H1 (cell line): ENCODE results near the gene MEIOB. TPM values are rescaled to one million over a fixed set of nuclear protein-coding genes. Genes with fewer than 3 reads are reported as not detected.

Experiments used
- CTCF ChIA-PET: fragments of 300-600 bp; sonication (Branson Sonifier 250); formaldehyde crosslinking; loops from one replicate; lab custom pipeline; 2021; ENCODE audit not compliant: partially characterized antibody; lab: Charles Lee
- POLR2A ChIA-PET: fragments of 300-600 bp; sonication (Branson Sonifier 250); formaldehyde crosslinking; loops from one replicate; lab custom pipeline; 2021; ENCODE audit warnings: inconsistent platforms; ENCODE audit not compliant: partially characterized antibody; lab: Charles Lee
- DNase-seq, 2 experiments: peaks; one replicate each; pipeline versions ENCODE4 v3.0.0 to v3.0.0-alpha.2; 2010 to 2022; ENCODE audit warnings: low spot score in 2 of 2, low read depth in 1 of 2, mixed read lengths in 1 of 2
- FAIRE-seq: peaks from 2 replicates; lab custom pipeline; 2011; peaks lifted over from hg19 to GRCh38; lab: Jason Lieb, UNC
- H2AFZ ChIP-seq: 2 replicates; pipeline ENCODE4 v1.8.1; 2012; ENCODE audit warnings: low read length, inconsistent platforms
- H2AK5ac ChIP-seq: 2 replicates; pipeline ENCODE4 v1.6.1; 2013; ENCODE audit warnings: low read depth, low read length
- H2BK120ac ChIP-seq: replicated peaks from 2 replicates; pipeline ENCODE3; 2013; ENCODE audit warnings: low read depth, low read length, inconsistent platforms
- H2BK12ac ChIP-seq: 2 replicates; pipeline ENCODE4 v1.6.1; 2013; ENCODE audit warnings: low read depth, low read length
- H2BK15ac ChIP-seq: 2 replicates; pipeline ENCODE4 v1.6.1; 2013; ENCODE audit warnings: low read length
- H2BK20ac ChIP-seq: 2 replicates; pipeline ENCODE4 v1.6.1; 2013; ENCODE audit warnings: low read length
- H2BK5ac ChIP-seq: 2 replicates; pipeline ENCODE4 v1.6.1; 2013; ENCODE audit warnings: low read depth, low read length
- H3K14ac ChIP-seq: 2 replicates; pipeline ENCODE4 v1.6.1; 2013; ENCODE audit warnings: inconsistent platforms; ENCODE audit not compliant: insufficient read length
- H3K18ac ChIP-seq: 2 replicates; pipeline ENCODE4 v1.6.1; 2013; ENCODE audit warnings: low read length; ENCODE audit errors: extremely low read depth
- H3K23ac ChIP-seq: 2 replicates; pipeline ENCODE4 v1.6.1; 2013; ENCODE audit warnings: inconsistent platforms; ENCODE audit not compliant: insufficient read length
- H3K23me2 ChIP-seq: 2 replicates; pipeline ENCODE4 v1.6.1; 2013; ENCODE audit warnings: low read depth, low read length
- H3K27ac ChIP-seq: 2 replicates; pipeline ENCODE4 v1.6.1; 2011; ENCODE audit warnings: low read depth, low read length, inconsistent platforms
- H3K27me3 ChIP-seq, 4 experiments: replicated peaks in 1 of 4; 1 replicate in 1 of 4; 2 replicates in 3 of 4; pipeline versions ENCODE4 v1.6.1 to v1.8.1; 2011 to 2013; ENCODE audit warnings: low read length in 3 of 4, mild to moderate bottlenecking in 3 of 4, inconsistent platforms in 2 of 4, mixed read lengths in 2 of 4, moderate library complexity in 1 of 4; ENCODE audit not compliant: control insufficient read depth in 3 of 4, insufficient read depth in 3 of 4; ENCODE audit errors: extremely low read depth in 1 of 4
- H3K36me3 ChIP-seq, 4 experiments: 2 replicates each; pipeline versions ENCODE4 v1.6.1 to v1.8.1; 2011 to 2013; ENCODE audit warnings: mild to moderate bottlenecking in 4 of 4, low read length in 3 of 4, moderate library complexity in 2 of 4, control low read depth in 1 of 4, inconsistent platforms in 1 of 4; ENCODE audit not compliant: insufficient read depth in 4 of 4, control insufficient read depth in 2 of 4
- H3K4ac ChIP-seq: replicated peaks from 2 replicates; pipeline ENCODE3; 2013; ENCODE audit warnings: low read length, low read depth, mixed read lengths, inconsistent platforms; ENCODE audit not compliant: insufficient read length
- H3K4me1 ChIP-seq, 4 experiments: replicated peaks in 1 of 4; 1 replicate in 1 of 4; 2 replicates in 3 of 4; pipeline versions ENCODE4 v1.6.1 to v1.8.1; 2011 to 2013; ENCODE audit warnings: low read length in 3 of 4, inconsistent platforms in 2 of 4, mixed read lengths in 1 of 4; ENCODE audit not compliant: insufficient read depth in 4 of 4, control insufficient read depth in 3 of 4
- H3K4me2 ChIP-seq, 2 experiments: 2 replicates each; pipeline versions ENCODE4 v1.6.1 to v1.8.1; 2011 to 2013; ENCODE audit warnings: low read depth in 2 of 2, low read length in 2 of 2, control low read depth in 1 of 2, inconsistent platforms in 1 of 2, mild to moderate bottlenecking in 1 of 2; ENCODE audit not compliant: insufficient read depth in 1 of 2
- H3K4me3 ChIP-seq, 4 experiments: fragments of 200-600, 300-600 bp in 1 of 4; sonication (generic), shearing (Covaris generic), sonication (Bioruptor Twin) in 1 of 4; 2 replicates each; pipeline versions ENCODE4 v1.5.1 to v1.8.1; 2011 to 2016; ENCODE audit warnings: low read length in 4 of 4, low read depth in 3 of 4, control low read depth in 2 of 4, inconsistent platforms in 2 of 4, mild to moderate bottlenecking in 2 of 4, mixed read lengths in 1 of 4, moderate library complexity in 1 of 4; ENCODE audit not compliant: insufficient read depth in 2 of 4; ENCODE audit errors: extremely low read depth in 1 of 4
- H3K56ac ChIP-seq: replicated peaks from 2 replicates; pipeline ENCODE3; 2013; ENCODE audit warnings: low read depth, mild to moderate bottlenecking, mixed read lengths, low read length, inconsistent platforms; ENCODE audit not compliant: insufficient read length
- H3K79me1 ChIP-seq: 2 replicates; pipeline ENCODE4 v1.6.1; 2013; ENCODE audit warnings: low read depth, low read length, control low read depth
- H3K79me2 ChIP-seq, 2 experiments: 2 replicates each; pipeline versions ENCODE4 v1.6.1 to v1.8.1; 2012 to 2013; ENCODE audit warnings: low read length in 2 of 2, mild to moderate bottlenecking in 2 of 2, inconsistent platforms in 1 of 2; ENCODE audit not compliant: insufficient read depth in 2 of 2, control insufficient read depth in 1 of 2
- H3K9ac ChIP-seq, 4 experiments: replicated peaks in 1 of 4; 1 replicate in 1 of 4; 2 replicates in 3 of 4; pipeline versions ENCODE4 v1.6.1 to v1.8.1; 2011 to 2013; ENCODE audit warnings: low read depth in 3 of 4, low read length in 3 of 4, control low read depth in 2 of 4, mild to moderate bottlenecking in 2 of 4, moderate library complexity in 2 of 4, inconsistent platforms in 1 of 4; ENCODE audit errors: extremely low read depth in 1 of 4
- H3K9me3 ChIP-seq, 2 experiments: 2 replicates each; pipeline versions ENCODE4 v1.6.1 to v1.8.1; 2012 to 2013; ENCODE audit warnings: mild to moderate bottlenecking in 2 of 2, moderate library complexity in 2 of 2, control low read depth in 1 of 2, inconsistent platforms in 1 of 2, low read depth in 1 of 2, low read length in 1 of 2, mixed read lengths in 1 of 2; ENCODE audit not compliant: insufficient read depth in 2 of 2
- H4K20me1 ChIP-seq, 2 experiments: replicated peaks in 1 of 2; 2 replicates each; pipeline versions ENCODE3 to v1.8.1; 2011 to 2013; ENCODE audit warnings: inconsistent platforms in 2 of 2, low read length in 2 of 2, mild to moderate bottlenecking in 1 of 2; ENCODE audit not compliant: insufficient read depth in 2 of 2, control insufficient read depth in 1 of 2
- H4K5ac ChIP-seq: 2 replicates; pipeline ENCODE4 v1.6.1; 2013; ENCODE audit warnings: low read length, low read depth, mixed read lengths, inconsistent platforms; ENCODE audit not compliant: insufficient read length
- H4K8ac ChIP-seq: 2 replicates; pipeline ENCODE4 v1.8.0; 2013; ENCODE audit warnings: mild to moderate bottlenecking, moderate library complexity, low read length, inconsistent platforms; ENCODE audit not compliant: insufficient read depth; ENCODE audit errors: extremely low read depth
- H4K91ac ChIP-seq: replicated peaks from 2 replicates; pipeline ENCODE3; 2013; ENCODE audit warnings: low read length, mixed read lengths, inconsistent platforms; ENCODE audit not compliant: insufficient read length
- CTBP2 ChIP-seq: IDR thresholded peaks from 2 replicates; pipeline ENCODE4 v1.7.0; 2011; ENCODE audit warnings: borderline replicate concordance, mild to moderate bottlenecking, moderate library complexity, mixed read lengths, low read length; ENCODE audit not compliant: insufficient read depth, insufficient read length
- GABPA ChIP-seq: IDR thresholded peaks from 2 replicates; pipeline ENCODE4 v1.6.1; 2011; ENCODE audit warnings: mild to moderate bottlenecking, low read length, moderate library complexity, borderline replicate concordance; ENCODE audit not compliant: insufficient read depth
- GTF2F1 ChIP-seq: IDR thresholded peaks from 2 replicates; pipeline ENCODE4 v1.6.1; 2012; ENCODE audit warnings: low read depth, low read length, improper control_type of control experiment, borderline replicate concordance
- HDAC2 ChIP-seq, 2 experiments: fragments of 300-600 bp in 1 of 2; sonication (generic) in 1 of 2; IDR thresholded peaks; 2 replicates each; pipeline ENCODE4 v1.6.1; 2011 to 2012; ENCODE audit warnings: low read depth in 2 of 2, low read length in 2 of 2, mild to moderate bottlenecking in 2 of 2, moderate library complexity in 2 of 2, borderline replicate concordance in 1 of 2, inconsistent platforms in 1 of 2
- ZNF274 ChIP-seq: IDR thresholded peaks from 2 replicates; pipeline ENCODE4 v1.7.0; 2012; ENCODE audit warnings: low read length, borderline replicate concordance; ENCODE audit errors: extremely low read depth
- WGBS, 2 experiments: shearing (Covaris generic) in 1 of 2; methylation state at CpG; one replicate each; pipeline versions ENCODE4 v1.1.6 to v1.1.7; 2013 to 2015; ENCODE audit warnings: low lambda C conversion rate in 2 of 2, mixed read lengths in 2 of 2, inconsistent platforms in 1 of 2, low coverage in 1 of 2, missing lambda C conversion rate in 1 of 2; ENCODE audit not compliant: insufficient replicate concordance in 2 of 2, insufficient coverage in 1 of 2, insufficient read length in 1 of 2; ENCODE audit errors: extremely low coverage in 1 of 2, missing lambda C conversion rate in 1 of 2; 5-methylcytosine and 5-hydroxymethylcytosine counted together
- polyA plus RNA-seq, 7 experiments: library from polyadenylated mRNA; depleted of rRNA in 3 of 7; stranded (reverse) in 5 of 7; unstranded in 2 of 7; fragments of >200 nt in 5 of 7; fragments of 200-250 nt in 2 of 7; gene quantifications; 1 replicate in 5 of 7; 2 replicates in 1 of 7; 4 replicates in 1 of 7; pipeline versions ENCODE4 v1.2.1 to v1.2.3, GENCODE V29; 2011 to 2013; ENCODE audit warnings: missing spikeins in 2 of 7, mixed read lengths in 2 of 7
- total RNA-seq: library from RNA; stranded (reverse); fragmentation: NEBNext Ultra II Directional; extraction: Animal tissue kit (Norgen Biotek cat#: 25700); gene quantifications from 2 replicates; pipeline ENCODE4 v1.2.1, GENCODE V29; 2021
- TF ChIP-seq, protein P1 (sequence below): IDR thresholded peaks from 2 replicates; pipeline ENCODE4 v1.6.1; 2011; ENCODE audit warnings: low read depth, mild to moderate bottlenecking, low read length; ENCODE audit not compliant: insufficient read depth
- TF ChIP-seq, protein P2 (sequence below): IDR thresholded peaks from 2 replicates; pipeline ENCODE4 v1.6.1; 2012; ENCODE audit warnings: low read length, inconsistent platforms
- TF ChIP-seq, protein P3 (sequence below): IDR thresholded peaks from 2 replicates; pipeline ENCODE4 v1.6.1; 2011; ENCODE audit warnings: low read length, improper control_type of control experiment

Gene MEIOB
- total and polyA plus RNA-seq, 2 of the 8 experiments (the other 6 are each of a cell fraction or from before 2014, with no cell fraction given), result 0.63 to 1.1 TPM

DNA sequence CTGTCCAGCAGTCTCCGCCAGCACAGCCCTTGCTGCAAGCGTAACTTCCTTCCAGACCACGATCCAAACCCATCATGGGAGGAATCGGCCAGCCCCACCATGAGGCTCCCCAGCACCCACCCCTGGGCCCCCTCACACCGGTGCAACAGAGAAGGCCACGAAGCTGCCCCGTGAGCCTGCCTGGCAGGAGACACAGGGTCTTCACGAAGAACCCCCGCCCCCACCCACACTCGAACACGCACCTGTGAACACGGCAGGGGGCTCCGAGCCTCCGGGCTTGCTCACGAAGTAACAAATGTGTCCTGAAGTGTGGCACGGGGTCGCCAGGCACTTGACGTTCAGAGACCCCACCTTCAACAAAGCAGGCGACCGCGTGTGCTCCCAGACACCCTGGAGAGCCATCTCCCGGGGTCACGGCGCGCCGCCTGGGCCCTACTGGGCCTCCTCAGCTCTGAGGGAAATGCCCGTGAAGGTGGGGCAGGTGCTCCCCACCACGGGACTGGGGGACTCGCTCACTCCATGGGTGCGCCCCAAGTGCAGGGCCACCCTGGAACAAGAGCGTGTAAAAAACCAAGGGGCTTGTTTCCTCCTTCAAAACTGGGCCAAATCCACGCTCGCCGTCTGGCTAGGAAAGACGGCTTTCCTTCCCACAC, 53.0 kb downstream of the MEIOB start:
- no peak overlapping the region for H2BK120ac ChIP-seq
- no peak overlapping the region for H3K27ac ChIP-seq
- no peaks in the 10 kb centered on the region; the same call in 1 of the 2 replicates for H3K79me1 ChIP-seq
- no peak overlapping the region for H2BK5ac ChIP-seq
- H3K14ac ChIP-seq, result no peak overlapping the region
- H3K79me2 ChIP-seq, result no peaks in the 10 kb centered on the region
- no peak overlapping the region for H3K23ac ChIP-seq
- H3K9me3 ChIP-seq, result no peaks in the 10 kb centered on the region
- H2BK15ac ChIP-seq, result no peak overlapping the region
- H3K4me2 ChIP-seq, result no peak overlapping the region
- H3K18ac ChIP-seq, result no peak overlapping the region
- H3K9ac ChIP-seq, result no peak overlapping the region
- no peak overlapping the region for H4K5ac ChIP-seq
- H4K20me1 ChIP-seq, result peaks cover 4 to 5% of the 10 kb centered on the region in 2 experiments
- no peak overlapping the region for H2BK20ac ChIP-seq
- no peak overlapping the region for H3K56ac ChIP-seq
- DNase-seq (no peak), FAIRE-seq (no peak)
- H2AK5ac ChIP-seq, result no peak overlapping the region
- H3K4ac ChIP-seq, result no peak overlapping the region
- no peaks in the 10 kb centered on the region for H3K4me1 ChIP-seq
- ChIA-PET POLR2A (interaction anchor here (1.0 kb wide), 1 partner anchor 28 kb away, joined by 3 read pairs; no protein-coding TSS in a partner anchor), CTCF (no interaction called here)
- H4K8ac ChIP-seq, result no peak overlapping the region
- no peaks in the 10 kb centered on the region for H3K27me3 ChIP-seq
- no peak overlapping the region for H2BK12ac ChIP-seq
- WGBS, 2 experiments, result 87% methylated on average over 26 of the region's 35 CpGs; no CpG with 5 or more reads in 1 of the 2 experiments
- H4K91ac ChIP-seq, result no peak overlapping the region
- H3K4me3 ChIP-seq, result no peak overlapping the region
- H3K23me2 ChIP-seq, result no peaks in the 10 kb centered on the region
- H3K36me3 ChIP-seq, result peaks cover 0 to 9% (median 4%) of the 10 kb centered on the region in 4 experiments; a peak in 5 of 8 replicates
- no peak overlapping the region for H2AFZ ChIP-seq
- TF ChIP-seq, protein P1, sequence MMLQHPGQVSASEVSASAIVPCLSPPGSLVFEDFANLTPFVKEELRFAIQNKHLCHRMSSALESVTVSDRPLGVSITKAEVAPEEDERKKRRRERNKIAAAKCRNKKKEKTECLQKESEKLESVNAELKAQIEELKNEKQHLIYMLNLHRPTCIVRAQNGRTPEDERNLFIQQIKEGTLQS, result no peak
- TF ChIP-seq HDAC2 (IDR thresholded peaks at IDR 0.05; ENCODE audit: borderline replicate concordance in 1 of 2, low read depth in 2 of 2, low read length in 2 of 2), result no peak
- TF ChIP-seq, protein P2, sequence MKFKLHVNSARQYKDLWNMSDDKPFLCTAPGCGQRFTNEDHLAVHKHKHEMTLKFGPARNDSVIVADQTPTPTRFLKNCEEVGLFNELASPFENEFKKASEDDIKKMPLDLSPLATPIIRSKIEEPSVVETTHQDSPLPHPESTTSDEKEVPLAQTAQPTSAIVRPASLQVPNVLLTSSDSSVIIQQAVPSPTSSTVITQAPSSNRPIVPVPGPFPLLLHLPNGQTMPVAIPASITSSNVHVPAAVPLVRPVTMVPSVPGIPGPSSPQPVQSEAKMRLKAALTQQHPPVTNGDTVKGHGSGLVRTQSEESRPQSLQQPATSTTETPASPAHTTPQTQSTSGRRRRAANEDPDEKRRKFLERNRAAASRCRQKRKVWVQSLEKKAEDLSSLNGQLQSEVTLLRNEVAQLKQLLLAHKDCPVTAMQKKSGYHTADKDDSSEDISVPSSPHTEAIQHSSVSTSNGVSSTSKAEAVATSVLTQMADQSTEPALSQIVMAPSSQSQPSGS, result no peak
- TF ChIP-seq, protein P3, sequence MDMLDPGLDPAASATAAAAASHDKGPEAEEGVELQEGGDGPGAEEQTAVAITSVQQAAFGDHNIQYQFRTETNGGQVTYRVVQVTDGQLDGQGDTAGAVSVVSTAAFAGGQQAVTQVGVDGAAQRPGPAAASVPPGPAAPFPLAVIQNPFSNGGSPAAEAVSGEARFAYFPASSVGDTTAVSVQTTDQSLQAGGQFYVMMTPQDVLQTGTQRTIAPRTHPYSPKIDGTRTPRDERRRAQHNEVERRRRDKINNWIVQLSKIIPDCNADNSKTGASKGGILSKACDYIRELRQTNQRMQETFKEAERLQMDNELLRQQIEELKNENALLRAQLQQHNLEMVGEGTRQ, result no peak
- no peak for TF ChIP-seq GTF2F1
- no peak for TF ChIP-seq CTBP2
- no peak for TF ChIP-seq GABPA
- no peak for TF ChIP-seq ZNF274
